GM19099 (cell line): Measurements from ENCODE around the gene KHNYN.

ENCODE experiments used
- POLR2A ChIP-seq: IDR thresholded peaks from 3 replicates; pipeline ENCODE4 v1.6.1; 2011; ENCODE audit warnings: low read depth; ENCODE audit not compliant: insufficient read length; ENCODE audit errors: extremely low read depth

The KHNYN gene

GRCh38 chr14:24463884-24464785 is 34.4 kb downstream of the KHNYN start:
- TF ChIP-seq POLR2A: no peak

- TF ChIP-seq POLR2A: no peak
Observed at GRCh38 chr14:24465368-24465767, 35.6 kb downstream of the KHNYN start.

GRCh38 chr14:24465805-24466204 is 36.1 kb downstream of the KHNYN start:
- no peak for TF ChIP-seq POLR2A

DNA sequence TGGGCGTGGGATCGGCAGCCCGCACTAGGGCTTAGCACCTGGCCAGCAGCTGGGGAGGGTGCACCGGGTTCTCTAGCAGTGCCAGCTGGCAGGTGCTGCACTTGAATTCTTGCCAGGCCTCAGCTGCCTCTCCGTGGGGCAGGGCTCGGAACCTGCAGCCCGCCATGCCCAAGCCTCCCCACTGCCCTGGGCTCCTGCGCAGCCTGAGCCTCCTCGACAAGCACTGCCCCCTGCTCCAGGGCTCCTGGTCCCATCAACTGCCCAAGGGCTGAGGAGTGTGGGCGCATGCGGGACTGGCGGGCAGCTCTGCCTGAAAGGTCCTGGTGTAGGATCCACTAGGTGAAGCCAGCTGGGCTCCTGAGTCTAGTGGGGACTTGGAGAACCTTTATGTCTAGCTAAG is 43.5 kb downstream of the KHNYN start:
- TF ChIP-seq POLR2A: no peak

DNA sequence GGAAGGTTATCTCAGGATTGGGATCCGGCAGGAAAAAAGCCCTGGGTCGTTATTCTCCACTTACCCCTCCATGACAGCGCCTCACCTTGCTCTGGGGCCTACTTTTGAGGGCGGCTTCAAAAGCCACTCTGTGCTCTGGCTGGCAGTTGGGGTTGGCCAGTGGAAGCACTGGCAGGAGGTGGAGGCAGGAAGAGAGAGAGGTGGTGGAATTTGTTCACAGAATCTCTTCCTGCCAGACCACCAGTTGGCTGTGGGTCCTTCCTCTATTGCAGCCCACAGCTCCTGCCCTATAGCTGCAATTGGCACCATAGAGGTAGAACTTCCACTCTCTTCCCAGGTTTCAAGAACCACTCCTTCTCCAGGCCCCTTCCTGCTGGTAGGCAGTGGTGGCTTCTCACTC is 45.5 kb downstream of the KHNYN start:
- no peak for TF ChIP-seq POLR2A

DNA sequence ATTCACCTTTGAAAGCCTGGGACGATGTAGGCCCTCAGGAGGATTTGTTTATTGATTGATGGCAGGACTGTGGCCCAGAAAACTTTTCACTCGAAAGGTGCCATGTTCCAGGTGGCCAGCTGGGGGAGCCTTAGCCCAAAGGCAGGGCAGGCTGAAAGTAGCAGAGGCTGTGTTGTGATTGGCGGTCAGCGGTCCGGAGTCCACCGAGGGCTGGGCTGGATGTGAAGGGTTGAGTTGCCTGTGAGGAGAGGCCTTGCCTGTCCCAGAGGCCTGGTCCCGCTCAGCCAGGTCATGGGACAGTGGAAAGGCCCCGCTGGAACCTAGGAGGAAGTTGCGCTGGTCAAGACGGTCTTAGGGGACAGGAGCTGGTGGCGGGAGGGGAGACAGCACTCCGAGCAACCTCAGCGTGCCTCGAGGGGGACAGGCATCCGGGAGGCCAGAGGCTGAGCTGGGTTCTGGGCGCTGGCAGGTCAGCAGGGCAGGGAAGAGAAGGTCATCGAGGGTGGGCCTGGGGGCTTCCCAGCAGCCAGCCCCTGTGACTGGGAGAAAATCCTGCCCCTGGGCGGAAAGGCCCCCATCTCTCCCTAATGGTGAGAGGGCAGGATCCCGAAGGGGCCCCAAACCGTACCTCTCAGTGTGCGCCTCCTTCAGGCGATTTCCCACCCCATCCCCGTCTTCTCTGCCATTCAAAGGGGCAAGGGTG is 52.0 kb downstream of the KHNYN start:
- TF ChIP-seq POLR2A: no peak

DNA sequence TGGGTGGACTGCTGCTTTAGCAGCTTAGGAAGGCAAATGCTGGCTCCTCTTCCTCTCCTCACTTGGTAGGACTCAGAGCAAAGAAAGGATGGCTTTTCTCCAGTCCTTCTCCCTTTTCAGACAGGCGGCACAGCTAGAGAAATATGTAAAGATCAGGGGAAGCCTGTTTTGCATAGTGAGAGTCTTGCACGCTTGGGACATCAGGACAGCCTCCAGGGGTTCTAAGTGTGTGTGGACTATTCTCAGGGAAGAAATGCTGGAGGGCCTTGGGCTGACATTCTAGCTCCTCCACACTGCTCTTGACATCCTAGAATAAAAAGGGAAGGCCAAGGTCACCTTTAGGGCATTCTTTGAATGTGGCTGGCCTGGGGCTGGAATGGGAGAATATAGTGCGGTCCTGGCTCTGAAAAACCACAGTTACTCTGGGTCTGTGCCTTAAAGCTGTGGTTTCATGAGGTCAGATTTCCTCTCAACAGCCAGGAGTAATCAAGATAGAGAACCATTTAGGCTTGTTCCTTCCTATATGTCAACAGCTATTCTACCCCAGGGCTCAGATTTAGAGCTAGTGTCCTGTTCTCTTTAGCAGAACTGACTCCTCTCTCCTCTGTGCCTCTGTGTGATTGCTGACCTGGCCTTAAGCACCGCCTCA is 54.0 kb downstream of the KHNYN start:
- TF ChIP-seq POLR2A: no peak
